SK-MEL-5 (cell line): Measurements from ENCODE around the gene MPP2. TPM values are rescaled to one million over a fixed set of nuclear protein-coding genes. Genes with fewer than 3 reads are reported as not detected.
"Not testable (repeated sequence)": the region's sequence is repeated elsewhere in the genome, so short reads cannot be mapped to it uniquely, and the experiment has no call there.

Source experiments
- DNase-seq: peaks from one replicate; pipeline ENCODE4 v3.0.0-alpha.2; 2016; ENCODE audit warnings: low read depth, low spot score
- in situ Hi-C: cut with HindIII; loops from 2 replicates; pipeline ENCODE4 v1.10.0; 2016; ENCODE audit warnings: low sequenced_read_pairs, high pct_unique_total_duplicates, low pct_unique_long_range_greater_than_20kb
- total RNA-seq: library from RNA; depleted of rRNA; stranded (reverse); fragments of >200 nt; shearing (Covaris generic); gene quantifications from 2 replicates; pipeline ENCODE4 v1.2.3, GENCODE V29; 2014; rRNA removed

MPP2 gene
- total RNA-seq, 1 experiment from 2014 or later, result 1.8 TPM

GRCh38 chr17:43842091-43842974, 65.0 kb downstream of the MPP2 start:
- in situ Hi-C loops, DNase-seq: not testable (repeated sequence)

DNA sequence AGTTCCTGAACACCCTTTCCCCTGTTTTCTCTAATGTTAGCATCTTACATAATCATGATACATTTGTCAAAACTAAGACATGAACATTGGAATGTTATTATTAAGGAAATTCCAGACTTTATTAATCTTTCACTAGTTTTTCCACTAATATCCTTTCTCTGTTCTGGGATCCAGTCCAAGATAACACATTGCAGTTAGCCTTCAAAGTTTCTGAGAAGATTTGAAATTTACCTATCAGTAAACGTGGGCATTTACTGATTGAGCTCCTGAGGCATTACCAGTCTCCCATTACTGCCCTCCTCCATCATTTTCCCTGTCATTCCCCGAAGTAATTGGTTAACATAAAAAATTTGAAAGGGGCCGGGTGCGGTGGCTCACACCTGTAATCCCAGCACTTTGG, 66.1 kb downstream of the MPP2 start:
- in situ Hi-C loops, result no loop called here
- DNase-seq, result no peak

DNA sequence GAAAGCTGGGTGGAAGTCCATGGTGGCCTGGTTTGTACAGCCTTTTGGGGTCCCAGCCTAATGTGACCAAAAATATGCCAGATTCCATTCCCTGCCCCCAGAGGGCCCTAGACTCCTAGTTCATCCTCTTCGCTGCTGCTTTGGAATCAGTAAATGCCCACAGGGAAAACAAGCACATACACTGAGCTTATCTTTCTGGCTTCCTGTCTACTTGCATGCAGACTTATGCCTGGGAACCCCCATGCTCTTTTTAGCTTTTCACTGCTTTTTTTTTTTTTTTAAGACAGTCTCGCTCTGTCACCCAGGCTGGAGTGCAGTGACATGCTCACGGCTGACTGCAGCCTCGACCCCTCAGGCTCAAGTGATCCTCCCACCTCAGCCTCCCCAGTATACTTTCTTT, 66.5 kb downstream of the MPP2 start:
- DNase-seq, result peak; percentile 78
- in situ Hi-C loops, result no loop called here

DNA sequence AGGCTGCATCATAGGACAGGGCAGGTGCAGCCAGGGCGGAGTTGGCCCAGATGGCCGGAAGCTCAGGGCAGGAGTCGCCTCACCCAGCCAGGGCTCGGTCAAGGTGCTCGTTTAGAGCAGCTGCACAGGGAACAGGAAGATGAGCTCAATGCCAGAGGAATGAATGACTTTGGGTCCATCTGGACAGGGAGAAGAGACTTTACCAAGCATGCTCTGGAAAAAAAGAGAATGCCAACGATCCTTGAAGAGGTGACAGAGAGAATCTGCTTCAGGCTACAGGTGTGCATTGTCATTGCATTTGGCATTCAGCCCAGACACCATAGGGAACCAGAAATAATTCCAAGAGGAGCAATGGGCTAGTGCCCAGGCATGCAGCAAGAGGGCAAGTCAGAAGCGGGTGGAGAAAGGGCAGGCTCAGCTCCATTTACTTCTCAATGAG, 67.6 kb downstream of the MPP2 start:
- peak; percentile 14 for DNase-seq
- in situ Hi-C loops, result no loop called here

DNA sequence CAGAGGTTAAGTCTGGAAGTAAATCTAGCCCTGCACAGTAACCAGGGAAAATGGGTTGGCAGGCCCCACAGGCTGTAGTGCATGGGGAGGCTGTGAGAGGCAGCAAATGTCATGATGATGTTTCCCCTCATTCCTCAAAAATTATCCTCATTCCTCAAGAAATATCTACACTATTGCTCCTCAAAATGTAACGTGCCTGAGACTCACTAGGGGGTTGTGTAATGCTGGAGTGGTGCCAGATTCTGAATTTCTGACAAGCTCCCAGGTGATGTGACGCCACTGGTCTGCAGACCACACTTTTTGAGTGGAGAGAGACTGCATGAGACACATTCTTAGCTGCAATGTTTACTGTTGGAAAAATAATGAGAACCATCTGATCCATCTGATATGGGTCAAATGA, 73.2 kb downstream of the MPP2 start:
- in situ Hi-C loops, result no loop called here
- no peak for DNase-seq

GRCh38 chr17:43832976-43833829, 74.1 kb downstream of the MPP2 start, which contains the start of gene MPP3:
MPP3 (minus strand) TSS chr17:43833146; CDS start chr17:43831906, 1,240 bp downstream.
- DNase-seq, result peak; percentile 64
- in situ Hi-C loops, result no loop called here

- in situ Hi-C loops, result no loop called here
- DNase-seq, result peak; percentile 37
These were observed 75.0 kb downstream of the MPP2 start for GRCh38 chr17:43832168-43832975.

DNA sequence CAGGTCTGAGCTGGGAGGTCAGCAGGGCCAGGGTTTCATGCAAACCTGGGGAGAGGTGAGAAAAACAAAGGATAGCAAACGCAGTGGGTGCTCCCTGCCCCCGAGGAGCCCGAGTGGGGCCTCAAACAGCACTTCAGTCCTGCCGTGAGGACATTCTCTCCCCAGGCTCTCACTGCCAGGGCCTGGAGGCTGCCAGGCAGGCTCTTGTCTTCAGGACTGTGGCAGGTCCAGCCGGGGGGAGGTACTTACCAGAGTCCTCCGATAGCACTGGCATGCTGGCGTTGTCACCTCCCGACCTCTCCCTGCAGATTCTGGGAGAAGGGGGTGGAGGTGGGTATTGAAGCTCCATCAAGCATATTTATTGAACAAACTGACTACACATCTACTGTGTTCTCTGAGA, 75.7 kb downstream of the MPP2 start:
- DNase-seq, result no peak
- in situ Hi-C loops, result no loop called here

DNA sequence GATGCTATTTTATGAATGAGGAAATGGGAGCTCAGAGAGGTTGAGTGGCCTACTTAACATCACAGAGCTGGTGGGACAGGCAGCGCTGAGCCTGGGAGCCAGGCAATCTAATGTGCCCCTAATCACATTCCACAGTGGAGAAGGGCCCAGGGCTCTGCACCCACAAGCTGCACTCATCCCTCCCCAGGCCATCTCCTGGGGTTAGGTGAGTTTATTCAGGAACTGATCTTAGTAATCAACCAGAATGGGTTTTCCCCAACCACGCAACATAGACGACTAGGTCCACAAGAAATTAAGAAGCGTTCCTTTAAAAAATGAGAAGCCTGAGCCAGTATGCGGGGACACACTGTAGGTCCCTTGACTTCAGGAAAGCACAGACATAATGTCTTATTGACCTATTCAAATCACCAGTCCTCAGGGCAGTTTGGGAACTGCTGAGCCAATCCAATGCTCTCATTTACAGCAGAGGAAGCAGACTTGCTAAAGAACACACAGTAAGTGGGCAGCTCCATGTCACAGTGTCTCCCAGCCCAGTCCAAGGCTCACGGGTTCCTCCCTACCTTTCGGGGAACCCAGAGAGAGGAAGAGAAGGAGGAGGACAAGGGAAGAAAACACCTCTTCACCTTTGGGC, 76.7 kb downstream of the MPP2 start:
- in situ Hi-C loops, result no loop called here
- DNase-seq, result no peak

GRCh38 chr17:43829738-43830137, 77.6 kb downstream of the MPP2 start:
- DNase-seq, result no peak
- in situ Hi-C loops, result no loop called here

DNA sequence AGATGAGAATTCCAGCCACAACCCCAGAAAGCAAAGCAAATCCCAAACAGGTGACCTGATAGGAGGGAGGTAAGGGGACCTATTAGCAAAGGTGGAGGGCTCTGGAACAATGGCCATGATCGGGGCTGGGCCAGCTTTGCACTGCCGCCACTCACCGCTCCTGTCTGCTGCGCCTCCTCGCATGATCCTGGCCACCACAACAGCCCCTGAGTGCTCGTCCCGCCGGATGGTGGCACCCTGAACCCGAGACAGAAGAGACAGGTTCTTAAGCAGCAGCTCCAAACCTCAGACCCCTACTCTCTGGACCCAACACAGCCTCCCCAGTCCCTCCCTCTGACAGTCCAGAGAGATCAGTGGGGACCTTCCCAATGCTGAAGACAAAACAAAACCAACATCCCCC, 79.7 kb downstream of the MPP2 start:
- DNase-seq, result no peak
- in situ Hi-C loops, result no loop called here

DNA sequence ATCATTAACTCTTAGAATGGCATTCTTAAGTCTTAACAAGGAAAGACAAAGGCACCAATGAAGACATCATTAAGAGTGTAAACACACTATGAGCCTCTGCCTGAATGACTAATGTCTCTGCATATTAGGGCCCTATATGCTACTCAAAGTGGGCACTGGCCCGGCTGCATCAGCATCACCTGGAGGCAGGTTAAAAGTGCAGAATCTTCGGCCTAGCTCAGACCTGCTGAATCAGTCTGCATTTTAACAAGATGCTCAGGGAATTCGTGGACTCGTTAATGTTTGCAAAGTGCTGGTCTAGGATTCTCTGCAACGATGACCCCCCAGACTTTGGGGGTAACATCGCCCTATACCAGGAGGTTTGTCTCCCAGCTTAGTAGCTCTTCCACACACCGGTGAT, 81.1 kb downstream of the MPP2 start:
- in situ Hi-C loops, result no loop called here

DNA sequence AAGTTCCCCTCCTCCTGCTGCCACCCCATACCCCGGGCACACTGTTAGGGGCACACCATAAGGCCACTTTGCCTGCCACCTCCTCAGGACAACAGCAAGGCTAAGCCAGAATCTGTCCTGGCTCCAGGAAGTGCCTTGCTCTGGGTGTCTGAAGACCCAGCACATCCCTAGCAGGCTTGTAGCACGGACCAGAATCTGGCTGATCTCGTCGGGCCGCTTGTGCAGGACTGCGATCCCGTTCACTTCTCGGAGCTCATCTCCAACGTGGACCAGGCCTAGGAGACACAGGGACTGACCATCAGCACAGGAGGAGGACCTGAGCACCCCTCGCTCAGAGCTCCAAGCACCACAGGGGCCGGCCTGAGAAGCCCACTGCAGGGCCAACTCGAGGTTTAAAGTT, 81.8 kb downstream of the MPP2 start:
- in situ Hi-C loops, result no loop called here

More for the DNA sequence above, 81.1 kb downstream of the MPP2 start:
- DNase-seq, result no peak

More for the DNA sequence above, 81.8 kb downstream of the MPP2 start:
- DNase-seq, result no peak

Other genes starting within 250 kb of the MPP2 start
- not detected in 2 replicates for gene MEOX1, start 245.6 kb downstream of the MPP2 start, total RNA-seq
- gene SOST, start 148.7 kb downstream of the MPP2 start, total RNA-seq, result not detected in 2 replicates
- gene DUSP3, start 128.6 kb downstream of the MPP2 start, total RNA-seq, result 139 and 151 TPM in 2 replicates
- gene CFAP97D1, start 127.1 kb downstream of the MPP2 start, total RNA-seq, result 0.05 and 0.19 TPM in 2 replicates
- 4.0 and 6.3 TPM in 2 replicates for gene MPP3, start 74.4 kb downstream of the MPP2 start, total RNA-seq
- gene CD300LG, start 60.4 kb downstream of the MPP2 start, total RNA-seq, result not detected in 2 replicates
- 1.3 TPM in 1 of 2 replicates, not detected in the other for gene PPY, start 34.9 kb upstream of the MPP2 start, total RNA-seq
- gene PYY, start 46.4 kb upstream of the MPP2 start, total RNA-seq, result not detected in 2 replicates
- gene NAGS, start 97.1 kb upstream of the MPP2 start, total RNA-seq, result 0.96 and 1.8 TPM in 2 replicates
- 72.6 and 77.1 TPM in 2 replicates for gene TMEM101, start 107.4 kb upstream of the MPP2 start, total RNA-seq
- 49.2 and 49.8 TPM in 2 replicates for gene LSM12, start 159.1 kb upstream of the MPP2 start, total RNA-seq
- 81.4 and 84.1 TPM in 2 replicates for gene G6PC3, start 163.2 kb upstream of the MPP2 start, total RNA-seq
- 30.6 and 33.7 TPM in 2 replicates for gene HDAC5, start 216.1 kb upstream of the MPP2 start, total RNA-seq
- gene HROB, start 234.4 kb upstream of the MPP2 start, total RNA-seq, result 3.2 and 4.2 TPM in 2 replicates